CD4-positive, alpha-beta T cell treated with Interleukin-17A for 1 hour (primary cell): ENCODE data around the gene MAD1L1.

ENCODE experiments used
- DNase-seq: peaks from one replicate; pipeline ENCODE4 v3.0.0-alpha.2; 2020

The MAD1L1 gene

GRCh38 chr7:2130096-2130375, 102.7 kb downstream of the MAD1L1 start:
- no peak for DNase-seq

DNA sequence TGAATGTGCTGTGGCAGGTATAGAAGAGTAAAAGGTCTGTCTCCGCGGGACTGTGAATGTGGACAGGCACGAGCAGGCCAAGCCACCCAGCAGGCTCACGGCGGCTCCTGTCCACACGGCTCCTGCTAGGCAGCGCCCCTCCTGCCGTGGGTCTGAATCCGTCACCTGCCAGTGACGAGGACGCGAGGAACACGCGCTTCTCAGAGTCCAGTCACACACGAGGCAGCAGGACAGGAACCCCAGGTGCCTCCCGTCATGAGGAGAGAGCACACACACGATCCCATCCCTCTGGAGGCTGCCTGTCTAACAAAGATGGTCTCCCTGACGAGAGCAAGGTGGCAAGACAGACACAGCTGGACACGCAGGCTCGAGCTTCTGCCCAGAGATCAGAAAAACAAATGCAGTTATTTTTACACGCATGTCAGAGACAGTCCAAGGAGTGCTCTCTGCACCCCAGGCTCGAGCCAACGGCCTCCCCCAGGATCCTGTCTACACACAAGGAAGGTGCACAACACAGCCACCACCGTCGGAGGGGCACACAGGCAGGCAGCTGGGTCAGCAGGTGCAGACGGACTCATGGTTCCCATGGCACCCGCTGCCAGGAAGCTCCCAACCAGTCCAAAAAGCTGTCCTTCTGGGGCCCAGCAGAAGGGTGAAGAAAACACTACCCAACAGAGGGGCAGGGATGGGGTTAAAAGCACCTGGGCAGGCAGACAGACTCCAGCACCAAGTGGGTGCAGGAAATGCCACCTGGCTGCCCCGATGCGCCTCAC, 103.2 kb downstream of the MAD1L1 start:
- DNase-seq: no peak

DNA sequence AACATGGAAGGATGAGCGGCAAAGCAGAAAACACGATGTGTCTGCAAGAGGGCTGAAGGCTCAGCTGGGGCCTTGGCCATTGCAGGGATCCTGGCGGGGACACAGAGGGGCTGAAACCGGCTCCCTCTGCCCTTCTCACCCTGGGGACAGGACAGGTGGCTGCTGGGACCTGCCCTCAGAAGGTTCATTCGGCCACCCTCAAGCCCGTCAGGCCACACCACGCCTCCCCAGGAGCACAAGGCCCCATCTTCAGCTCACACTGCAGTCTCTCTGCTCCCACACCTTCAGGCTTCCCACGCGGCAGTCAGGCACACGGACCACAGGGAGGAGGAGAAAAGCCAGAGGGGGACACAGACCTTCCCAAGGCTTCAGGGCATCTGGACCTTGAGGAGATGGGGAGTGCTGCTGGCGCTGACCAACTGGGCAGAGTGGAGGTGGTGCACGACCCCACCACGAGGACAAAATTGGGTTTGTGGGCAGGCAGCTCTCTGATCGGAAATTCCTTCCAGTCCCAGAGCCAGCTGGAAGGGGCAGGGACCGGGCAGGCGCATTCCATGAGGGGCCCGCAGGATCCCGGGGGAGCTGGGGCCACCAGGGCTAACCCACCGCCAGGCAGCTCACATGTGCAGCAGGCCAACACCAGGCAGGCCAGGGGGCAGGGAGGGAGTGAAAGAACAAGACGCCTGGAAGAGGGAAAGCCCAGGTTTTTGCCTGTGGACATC, 104.0 kb downstream of the MAD1L1 start:
- no peak for DNase-seq

- DNase-seq: no peak
Observed at GRCh38 chr7:2126621-2127020, 106.1 kb downstream of the MAD1L1 start.

GRCh38 chr7:2125931-2126330, 106.8 kb downstream of the MAD1L1 start:
- no peak for DNase-seq

GRCh38 chr7:2124604-2125345, 108.0 kb downstream of the MAD1L1 start:
- no peak for DNase-seq

GRCh38 chr7:2123916-2124315, 108.8 kb downstream of the MAD1L1 start:
- no peak for DNase-seq

DNA sequence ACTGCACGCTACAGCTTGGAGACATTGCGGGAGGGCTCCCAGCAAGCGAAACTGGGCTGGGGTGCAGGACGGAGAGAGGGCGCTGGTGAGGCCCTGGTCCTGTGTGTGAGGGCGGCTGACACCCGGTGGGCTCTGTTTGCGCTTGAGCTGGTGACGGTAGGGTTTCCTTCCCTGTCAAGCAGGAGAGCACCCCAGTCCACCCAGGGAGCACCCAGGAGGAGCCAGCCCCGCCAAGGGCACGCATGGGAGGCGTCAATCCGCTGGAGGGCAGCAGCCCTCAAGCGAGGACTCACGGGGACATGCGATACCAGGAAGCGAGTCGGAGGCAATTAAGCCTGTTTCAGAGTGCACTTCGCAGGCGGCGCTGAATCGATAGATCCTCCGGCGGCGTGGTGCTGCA, 109.4 kb downstream of the MAD1L1 start:
- DNase-seq: no peak

GRCh38 chr7:2122651-2123050, 110.1 kb downstream of the MAD1L1 start:
- no peak for DNase-seq

DNA sequence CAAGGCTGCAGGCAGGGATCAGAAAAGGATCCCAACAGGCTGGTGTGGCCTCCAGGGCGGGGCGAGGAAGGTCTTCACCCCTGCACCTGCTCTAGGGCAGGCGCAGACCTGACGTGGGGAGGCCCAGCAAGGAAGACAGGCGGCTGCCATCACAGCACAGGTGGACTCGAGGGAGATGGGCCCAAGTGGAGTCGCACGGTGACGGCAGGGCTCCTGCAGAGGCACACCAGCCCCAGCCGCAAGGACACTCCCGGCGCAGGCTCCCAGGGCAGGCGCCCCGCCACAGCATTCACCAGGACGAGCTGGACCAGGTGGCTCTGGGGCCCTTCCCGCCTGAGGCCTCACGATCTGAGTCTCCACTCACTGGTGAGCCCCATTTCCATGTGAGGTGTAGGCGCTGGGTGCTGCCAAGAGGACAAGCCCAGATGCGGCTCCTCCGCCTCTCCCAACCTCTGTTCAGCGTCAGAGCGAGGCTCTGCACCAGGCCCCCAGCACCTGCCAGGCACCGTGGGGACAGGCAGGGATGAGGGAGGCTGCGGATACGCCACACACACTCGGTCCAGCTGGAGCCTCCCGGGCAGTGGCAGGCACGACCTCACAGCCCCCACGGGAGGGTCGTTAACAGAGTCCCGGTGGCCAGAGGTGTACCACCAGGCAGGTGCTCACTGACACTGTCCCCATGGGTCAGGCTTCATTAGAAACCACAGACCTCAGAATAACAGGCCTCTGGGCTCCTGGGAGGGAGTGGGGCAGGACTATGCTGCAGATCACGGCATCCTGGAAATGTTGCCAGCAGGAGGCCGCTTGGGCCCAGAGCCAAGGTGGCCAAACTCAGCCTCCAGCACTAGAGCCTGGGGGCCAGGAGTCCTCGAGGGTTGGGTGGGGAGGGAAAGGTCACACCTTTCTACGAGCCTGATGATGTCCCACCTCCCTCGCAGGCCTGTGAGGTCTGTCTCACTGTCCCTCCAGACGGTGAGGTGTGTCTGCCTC, 111.6 kb downstream of the MAD1L1 start:
- DNase-seq: no peak

DNA sequence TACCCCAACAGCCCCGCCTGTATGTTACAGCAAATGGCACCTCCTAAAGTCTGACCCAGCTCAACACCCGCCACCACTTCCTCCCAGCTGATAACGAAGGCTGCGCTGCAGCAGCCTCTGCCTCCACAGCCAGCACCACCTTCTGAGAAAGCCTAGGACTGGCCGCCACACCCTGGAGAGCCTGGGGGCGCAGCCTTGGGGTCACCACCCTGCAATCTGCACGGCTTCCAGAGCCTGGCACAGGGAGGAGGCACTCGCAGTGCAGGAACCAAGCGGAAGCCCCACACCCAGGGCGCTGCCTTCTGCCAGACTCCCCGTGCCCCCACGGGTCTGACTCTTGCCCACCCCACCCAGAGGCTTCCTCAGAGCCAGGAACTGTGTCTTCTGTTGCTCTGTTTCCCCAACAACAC, 112.5 kb downstream of the MAD1L1 start:
- peak; percentile 66 for DNase-seq

- DNase-seq: no peak
Observed at GRCh38 chr7:2118630-2119190, 114.0 kb downstream of the MAD1L1 start.

GRCh38 chr7:2118056-2118455, 114.7 kb downstream of the MAD1L1 start:
- no peak for DNase-seq

DNA sequence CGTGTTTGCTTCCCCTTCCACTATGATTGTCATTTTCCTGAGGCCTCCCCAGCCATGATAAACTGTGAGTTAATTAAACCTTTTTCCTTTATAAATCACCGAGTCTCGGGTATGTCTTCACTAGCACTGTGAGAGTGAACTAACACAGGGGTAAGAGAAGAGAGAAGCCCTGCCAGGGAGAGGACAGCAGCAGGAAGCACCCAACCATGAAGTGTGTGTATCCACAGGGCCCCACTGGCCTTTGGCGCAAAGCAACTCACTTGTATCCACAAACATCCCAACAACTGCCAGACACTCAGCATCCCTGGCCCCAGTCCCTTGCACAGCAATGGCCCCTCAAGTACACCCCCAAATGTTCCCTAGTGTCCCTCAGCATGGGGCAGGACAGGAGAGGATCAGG, 115.1 kb downstream of the MAD1L1 start:
- DNase-seq: no peak

GRCh38 chr7:2116989-2117591, 115.7 kb downstream of the MAD1L1 start:
- no peak for DNase-seq

DNA sequence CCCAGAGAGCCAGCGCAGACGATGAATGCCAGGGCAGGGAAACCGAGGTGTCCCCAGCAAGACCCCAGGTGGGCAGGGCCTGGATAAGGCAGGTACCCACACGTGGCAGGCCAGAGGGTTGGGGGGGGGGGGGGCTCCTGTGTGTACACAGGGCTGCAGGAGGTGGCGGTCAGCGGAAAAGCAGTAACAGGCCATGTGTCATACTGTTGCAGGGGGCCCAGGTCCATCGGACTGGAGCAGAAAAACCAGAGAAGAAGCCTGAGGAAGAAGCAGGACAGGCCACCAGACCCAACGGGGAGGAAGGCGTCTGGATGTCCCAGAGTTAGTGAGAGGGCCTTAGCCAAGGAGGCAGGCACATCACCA, 116.3 kb downstream of the MAD1L1 start:
- DNase-seq: no peak

DNA sequence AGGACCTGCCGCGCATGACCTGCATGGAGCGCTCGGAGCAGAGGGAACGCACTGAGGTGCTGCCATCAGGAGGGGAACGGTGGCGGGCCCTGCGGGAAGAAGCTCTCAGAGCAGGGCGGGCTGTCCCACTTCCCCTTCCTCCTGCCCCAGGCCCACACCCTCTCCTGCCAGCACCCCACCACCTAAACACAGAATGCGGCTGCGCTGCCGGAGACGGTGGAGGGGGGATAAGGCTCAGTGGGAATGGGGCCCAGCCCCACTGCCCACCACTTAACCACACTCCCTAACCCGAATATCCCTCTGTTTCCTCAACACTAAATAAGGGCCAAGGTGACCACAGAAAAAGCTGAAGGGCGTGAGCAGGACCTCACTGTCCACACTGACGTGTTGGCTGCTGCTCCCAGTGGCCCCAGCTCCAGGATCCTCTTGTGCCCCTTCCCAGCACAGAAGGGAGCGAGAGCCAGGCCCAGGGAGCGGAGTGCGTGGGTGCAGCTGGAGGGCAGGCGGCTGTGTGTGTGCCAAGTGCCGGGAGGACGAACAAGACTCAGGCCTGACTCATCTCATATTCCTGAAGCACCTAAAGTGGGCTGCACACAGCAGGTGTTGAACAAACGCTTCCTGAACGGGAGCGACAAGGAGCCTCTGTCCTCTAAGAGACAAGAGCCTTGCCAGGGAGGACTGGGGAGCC, 116.8 kb downstream of the MAD1L1 start:
- DNase-seq: no peak

- DNase-seq: no peak
Observed at GRCh38 chr7:2114926-2115759, 117.6 kb downstream of the MAD1L1 start.

GRCh38 chr7:2114052-2114451, 118.7 kb downstream of the MAD1L1 start:
- no peak for DNase-seq
